Endodermal cell (in vitro differentiated cells): ENCODE data around the gene LARGE1. TPM values are rescaled to one million over a fixed set of nuclear protein-coding genes. Genes with fewer than 3 reads are reported as not detected.

Experiments
- DNase-seq: peaks from one replicate; pipeline ENCODE4 v3.0.0-alpha.2; 2017
- H3K27ac ChIP-seq: 2 replicates; pipeline ENCODE4 v1.5.1; 2013; ENCODE audit warnings: mild to moderate bottlenecking, low read depth, low read length, moderate library complexity
- H3K27me3 ChIP-seq: 2 replicates; pipeline ENCODE4 v1.6.1; 2013; ENCODE audit warnings: mild to moderate bottlenecking, low read length, moderate library complexity; ENCODE audit not compliant: insufficient read depth, control insufficient read depth, poor library complexity, severe bottlenecking
- H3K36me3 ChIP-seq: 2 replicates; pipeline ENCODE4 v1.7.0; 2013; ENCODE audit warnings: mild to moderate bottlenecking, low read length, moderate library complexity; ENCODE audit not compliant: control insufficient read depth, insufficient read depth
- H3K4me1 ChIP-seq: one replicate; pipeline ENCODE4 v1.7.0; 2013; ENCODE audit warnings: low read length; ENCODE audit not compliant: control insufficient read depth, insufficient read depth
- H3K4me3 ChIP-seq: 2 replicates; pipeline ENCODE4 v1.5.1; 2013; ENCODE audit warnings: mild to moderate bottlenecking, low read length, moderate library complexity
- H3K9ac ChIP-seq: 2 replicates; pipeline ENCODE4 v1.6.1; 2013; ENCODE audit warnings: mild to moderate bottlenecking, low read length, moderate library complexity; ENCODE audit not compliant: poor library complexity, severe bottlenecking; ENCODE audit errors: extremely low read depth
- H3K9me3 ChIP-seq: 2 replicates; pipeline ENCODE4 v1.6.1; 2013; ENCODE audit warnings: mild to moderate bottlenecking, low read length, moderate library complexity; ENCODE audit not compliant: control insufficient read depth
- H3K27ac Mint-ChIP-seq: 2 replicates; pipeline ENCODE4 v1.8.0; 2020; ENCODE audit warnings: mixed read lengths
- H3K27me3 Mint-ChIP-seq: 2 replicates; pipeline ENCODE4 v1.8.0; 2021; ENCODE audit warnings: mild to moderate bottlenecking, mixed read lengths; ENCODE audit not compliant: insufficient read depth
- H3K36me3 Mint-ChIP-seq: 2 replicates; pipeline ENCODE4 v1.8.0; 2020; ENCODE audit warnings: low read depth, mixed read lengths
- H3K4me1 Mint-ChIP-seq: 2 replicates; pipeline ENCODE4 v1.8.0; 2020; ENCODE audit warnings: mixed read lengths
- H3K4me3 Mint-ChIP-seq: 2 replicates; pipeline ENCODE4 v1.8.0; 2020; ENCODE audit warnings: mild to moderate bottlenecking, moderate library complexity, mixed read lengths
- H3K9me3 Mint-ChIP-seq: 2 replicates; pipeline ENCODE4 v1.8.0; 2020; ENCODE audit warnings: mild to moderate bottlenecking, mixed read lengths
- WGBS, 2 experiments: methylation state at CpG; one replicate each; pipeline versions ENCODE4 v1.1.5 to v1.1.7; 2013; ENCODE audit warnings: missing lambda C conversion rate in 2 of 2, mixed read lengths in 1 of 2; ENCODE audit not compliant: insufficient coverage in 1 of 2, insufficient read length in 1 of 2; 5-methylcytosine and 5-hydroxymethylcytosine counted together
- total RNA-seq, 2 donors: library from RNA; stranded (reverse); fragmentation: NEBNext Ultra II Directional in 1 of 2; extraction: Animal tissue kit (Norgen Biotek cat#: 25700) in 1 of 2; gene quantifications; 2 replicates in 1 of 2; 3 replicates in 1 of 2; pipeline ENCODE4 v1.2.1, GENCODE V29; 2021
- TF ChIP-seq, protein P1 (sequence below): fragments of 200-600 bp; sonication (generic); conservative IDR thresholded peaks from 2 replicates; pipeline ENCODE4 v1.5.0; 2021; ENCODE audit warnings: antibody characterized with exemption, mild to moderate bottlenecking

LARGE1 gene
- total RNA-seq, 2 donors from 2014 or later: 17.5 to 24.3 TPM

DNA sequence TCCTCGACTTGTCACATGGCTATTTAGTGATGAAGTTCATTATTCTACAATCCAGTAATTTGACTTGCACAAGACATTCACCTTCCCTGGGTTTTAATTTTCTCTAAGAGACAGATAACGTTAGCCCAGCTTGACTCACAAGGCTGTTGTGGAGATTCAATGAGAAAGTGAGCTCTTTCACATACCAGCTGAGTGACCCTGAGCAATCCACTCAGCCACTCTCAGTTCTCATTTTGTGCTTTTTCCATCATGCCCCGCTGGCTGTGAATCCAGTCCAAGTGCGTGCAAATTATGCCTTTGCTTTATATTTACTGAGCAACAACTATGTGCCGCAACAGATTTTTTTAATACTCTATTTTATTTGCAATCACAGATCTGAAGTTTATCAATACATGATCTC, 176.5 kb downstream of the LARGE1 start:
- H3K9me3 Mint-ChIP-seq: peaks cover 4% of the 10 kb centered on the region
- WGBS, 2 experiments: 93% methylated on average over 3 to 5 of the region's 5 CpGs

GRCh38 chr22:33741025-33741424, 179.3 kb downstream of the LARGE1 start:
- TF ChIP-seq, protein P1, sequence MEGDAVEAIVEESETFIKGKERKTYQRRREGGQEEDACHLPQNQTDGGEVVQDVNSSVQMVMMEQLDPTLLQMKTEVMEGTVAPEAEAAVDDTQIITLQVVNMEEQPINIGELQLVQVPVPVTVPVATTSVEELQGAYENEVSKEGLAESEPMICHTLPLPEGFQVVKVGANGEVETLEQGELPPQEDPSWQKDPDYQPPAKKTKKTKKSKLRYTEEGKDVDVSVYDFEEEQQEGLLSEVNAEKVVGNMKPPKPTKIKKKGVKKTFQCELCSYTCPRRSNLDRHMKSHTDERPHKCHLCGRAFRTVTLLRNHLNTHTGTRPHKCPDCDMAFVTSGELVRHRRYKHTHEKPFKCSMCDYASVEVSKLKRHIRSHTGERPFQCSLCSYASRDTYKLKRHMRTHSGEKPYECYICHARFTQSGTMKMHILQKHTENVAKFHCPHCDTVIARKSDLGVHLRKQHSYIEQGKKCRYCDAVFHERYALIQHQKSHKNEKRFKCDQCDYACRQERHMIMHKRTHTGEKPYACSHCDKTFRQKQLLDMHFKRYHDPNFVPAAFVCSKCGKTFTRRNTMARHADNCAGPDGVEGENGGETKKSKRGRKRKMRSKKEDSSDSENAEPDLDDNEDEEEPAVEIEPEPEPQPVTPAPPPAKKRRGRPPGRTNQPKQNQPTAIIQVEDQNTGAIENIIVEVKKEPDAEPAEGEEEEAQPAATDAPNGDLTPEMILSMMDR: no peak
- Mint-ChIP-seq H3K36me3 (no peaks in the 10 kb centered on the region), H3K4me3 (no peak overlapping the region), H3K4me1 (peaks cover 20% of the 10 kb centered on the region), H3K27ac (no peak overlapping the region), H3K27me3 (peaks cover 1% of the 10 kb centered on the region), H3K9me3 (peaks cover 12% of the 10 kb centered on the region)
- Histone ChIP-seq H3K36me3 (peaks cover 1% of the 10 kb centered on the region), H3K27ac (no peak overlapping the region), H3K4me3 (no peak overlapping the region), H3K9ac (no peak overlapping the region), H3K9me3 (peaks cover 14% of the 10 kb centered on the region), H3K4me1 (peaks cover 14% of the 10 kb centered on the region), H3K27me3 (no peaks in the 10 kb centered on the region)
- 93 to 100% methylated on average over 3 of the region's 3 CpGs for WGBS, 2 experiments
- no peak for DNase-seq

More for the DNA sequence above, 176.5 kb downstream of the LARGE1 start:
- TF ChIP-seq, protein P1: no peak
- Histone ChIP-seq H3K4me1 (peaks cover 7% of the 10 kb centered on the region), H3K9ac (no peak overlapping the region), H3K27ac (no peak overlapping the region), H3K36me3 (no peaks in the 10 kb centered on the region), H3K9me3 (peaks cover 9% of the 10 kb centered on the region), H3K4me3 (no peak overlapping the region), H3K27me3 (no peaks in the 10 kb centered on the region)
- peaks cover 4% of the 10 kb centered on the region for H3K4me1 Mint-ChIP-seq
- DNase-seq: no peak
- no peak overlapping the region for H3K27ac Mint-ChIP-seq
- peaks cover 1% of the 10 kb centered on the region for H3K27me3 Mint-ChIP-seq
- no peak overlapping the region for H3K4me3 Mint-ChIP-seq
- H3K36me3 Mint-ChIP-seq: no peaks in the 10 kb centered on the region

GRCh38 chr22:33739516-33739915, 180.8 kb downstream of the LARGE1 start:
- no peak for DNase-seq
- Mint-ChIP-seq H3K36me3 (no peaks in the 10 kb centered on the region), H3K9me3 (peaks cover 20% of the 10 kb centered on the region), H3K27ac (no peak overlapping the region), H3K27me3 (peaks cover 1% of the 10 kb centered on the region), H3K4me3 (no peak overlapping the region), H3K4me1 (peaks cover 20% of the 10 kb centered on the region)
- H3K27ac ChIP-seq: no peak overlapping the region
- peaks cover 14% of the 10 kb centered on the region for H3K4me1 ChIP-seq
- peaks cover 5% of the 10 kb centered on the region for H3K36me3 ChIP-seq
- no peak overlapping the region for H3K4me3 ChIP-seq
- no peaks in the 10 kb centered on the region for H3K27me3 ChIP-seq
- TF ChIP-seq, protein P1: no peak
- H3K9ac ChIP-seq: no peak overlapping the region
- H3K9me3 ChIP-seq: peaks cover 20% of the 10 kb centered on the region
- WGBS, 2 experiments: 88 to 91% methylated on average over 4 of the region's 4 CpGs
